GM20000 (cell line): ENCODE results near the gene PNP.

Experiments used
- DNase-seq: peaks from one replicate; pipeline ENCODE4 v3.0.0; 2012; ENCODE audit warnings: low spot score
- TF ChIP-seq, protein P1 (sequence below): IDR thresholded peaks from 2 replicates; pipeline ENCODE4 v1.5.1; 2012; ENCODE audit warnings: mild to moderate bottlenecking, control low read depth; ENCODE audit errors: extremely low read depth, missing control alignments

Gene PNP

DNA sequence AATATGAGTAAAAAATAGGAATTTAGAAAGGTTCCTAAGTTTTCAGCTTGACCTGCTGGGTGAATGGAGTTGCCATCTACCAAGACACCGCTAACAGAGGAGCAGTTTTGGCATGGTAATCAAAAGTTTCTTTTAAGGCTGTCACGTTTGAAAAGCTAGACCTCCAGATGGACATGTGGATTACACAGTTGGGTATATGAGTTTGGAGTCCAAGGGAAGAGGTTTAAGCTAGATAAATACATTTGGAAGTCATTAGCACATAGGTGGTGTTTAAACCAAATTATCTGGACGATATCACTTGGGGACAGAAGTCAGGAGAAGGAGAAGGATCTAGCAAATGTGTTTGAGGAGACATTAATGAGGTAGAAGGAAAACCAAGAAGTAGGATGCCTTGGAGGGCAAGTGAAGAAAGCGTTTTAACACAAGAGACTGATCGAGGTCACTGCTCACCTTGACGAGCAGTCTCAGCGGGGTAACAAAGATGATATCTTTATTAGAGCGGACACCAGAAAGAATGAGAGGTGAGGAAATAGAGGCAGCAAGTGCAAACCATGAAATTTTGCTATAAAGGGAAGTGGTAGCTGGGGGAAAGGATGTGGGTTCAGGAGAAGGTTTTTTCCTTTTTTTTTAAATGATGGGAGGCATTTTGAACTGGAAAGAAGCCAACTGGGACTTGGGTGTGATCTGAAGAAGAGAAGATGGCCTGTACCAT is 17.6 kb downstream of the PNP start:
- TF ChIP-seq, protein P1, sequence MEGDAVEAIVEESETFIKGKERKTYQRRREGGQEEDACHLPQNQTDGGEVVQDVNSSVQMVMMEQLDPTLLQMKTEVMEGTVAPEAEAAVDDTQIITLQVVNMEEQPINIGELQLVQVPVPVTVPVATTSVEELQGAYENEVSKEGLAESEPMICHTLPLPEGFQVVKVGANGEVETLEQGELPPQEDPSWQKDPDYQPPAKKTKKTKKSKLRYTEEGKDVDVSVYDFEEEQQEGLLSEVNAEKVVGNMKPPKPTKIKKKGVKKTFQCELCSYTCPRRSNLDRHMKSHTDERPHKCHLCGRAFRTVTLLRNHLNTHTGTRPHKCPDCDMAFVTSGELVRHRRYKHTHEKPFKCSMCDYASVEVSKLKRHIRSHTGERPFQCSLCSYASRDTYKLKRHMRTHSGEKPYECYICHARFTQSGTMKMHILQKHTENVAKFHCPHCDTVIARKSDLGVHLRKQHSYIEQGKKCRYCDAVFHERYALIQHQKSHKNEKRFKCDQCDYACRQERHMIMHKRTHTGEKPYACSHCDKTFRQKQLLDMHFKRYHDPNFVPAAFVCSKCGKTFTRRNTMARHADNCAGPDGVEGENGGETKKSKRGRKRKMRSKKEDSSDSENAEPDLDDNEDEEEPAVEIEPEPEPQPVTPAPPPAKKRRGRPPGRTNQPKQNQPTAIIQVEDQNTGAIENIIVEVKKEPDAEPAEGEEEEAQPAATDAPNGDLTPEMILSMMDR = no peak
- DNase-seq = no peak

DNA sequence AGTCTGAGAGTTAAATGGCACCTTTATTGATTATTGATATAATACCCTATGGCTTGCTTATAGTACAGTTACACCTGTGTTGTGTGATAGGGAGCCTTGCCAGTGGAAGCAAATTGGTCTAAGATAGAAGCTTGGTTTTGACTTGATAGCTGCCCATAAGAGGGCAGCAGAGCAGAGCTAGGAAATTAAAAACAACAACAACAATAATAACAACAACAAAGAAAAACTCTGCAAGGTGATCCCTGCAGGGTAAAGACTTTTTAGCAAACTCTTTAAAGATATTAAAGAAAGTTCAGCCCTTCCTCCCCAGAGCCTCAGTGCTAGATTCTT is 18.2 kb downstream of the PNP start:
- no peak for DNase-seq
- TF ChIP-seq, protein P1 = no peak

DNA sequence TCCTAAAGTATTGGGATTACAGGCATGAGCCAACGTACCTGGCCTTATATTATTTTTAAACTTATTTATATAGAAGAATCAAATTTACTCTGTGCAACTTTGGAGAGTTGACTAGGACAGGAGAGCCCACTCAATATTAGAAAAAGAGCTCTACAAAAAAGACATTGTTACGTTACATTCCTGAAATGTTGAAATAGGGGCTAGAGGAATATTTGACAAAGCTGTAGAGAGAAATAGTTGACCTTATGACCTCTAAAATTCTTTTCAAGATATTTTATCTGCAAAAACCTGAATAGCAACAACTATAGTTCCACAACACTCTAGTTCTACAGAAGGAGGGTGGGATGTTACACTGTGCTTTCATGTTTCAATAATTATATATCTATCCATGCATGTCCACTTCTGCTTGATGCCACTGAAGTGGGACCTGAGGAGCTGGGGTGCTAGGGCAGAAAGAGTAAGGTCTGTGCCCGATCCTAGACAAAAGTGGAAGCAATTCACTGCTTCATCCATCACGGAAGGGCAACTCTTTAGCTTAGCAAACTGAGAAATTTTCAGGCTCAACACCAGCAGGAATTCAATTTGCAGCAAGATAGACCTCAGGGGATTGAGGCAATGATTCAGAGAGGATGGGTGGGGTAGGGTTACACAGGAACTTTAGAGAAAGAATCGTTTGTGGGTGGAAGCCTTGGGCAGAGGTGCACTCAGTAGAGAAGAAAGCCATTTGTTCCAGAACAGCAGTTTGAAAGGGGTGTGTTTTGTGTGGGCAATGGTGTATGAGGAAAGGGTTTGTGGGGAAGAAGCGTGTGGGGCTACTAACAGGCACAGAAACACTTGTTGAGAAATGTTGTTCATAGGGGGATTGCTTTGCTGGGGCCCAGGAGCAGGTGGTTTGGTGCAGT is 20.1 kb downstream of the PNP start:
- peak; percentile 36 for DNase-seq
- TF ChIP-seq, protein P1 = no peak

DNA sequence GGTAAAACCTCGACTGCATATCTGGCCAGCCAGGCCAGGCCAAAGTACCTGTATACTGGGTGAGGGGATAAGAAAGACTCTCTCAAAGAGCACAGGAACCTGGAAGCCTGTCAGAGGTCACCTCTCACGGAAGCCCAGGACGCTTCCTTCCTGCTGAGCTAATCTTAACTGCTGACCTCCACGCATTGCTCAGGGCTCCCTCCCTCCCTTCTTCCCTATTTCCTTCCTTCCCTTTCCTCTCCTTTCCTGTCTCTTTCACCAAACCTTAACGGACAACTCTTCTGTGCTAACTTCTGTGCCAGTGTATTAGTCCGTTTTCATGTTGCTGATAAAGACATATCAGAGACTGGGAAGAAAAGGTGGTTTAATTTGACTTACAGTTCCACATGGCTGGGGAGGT is 21.4 kb downstream of the PNP start:
- no peak for DNase-seq
- TF ChIP-seq, protein P1 = no peak

DNA sequence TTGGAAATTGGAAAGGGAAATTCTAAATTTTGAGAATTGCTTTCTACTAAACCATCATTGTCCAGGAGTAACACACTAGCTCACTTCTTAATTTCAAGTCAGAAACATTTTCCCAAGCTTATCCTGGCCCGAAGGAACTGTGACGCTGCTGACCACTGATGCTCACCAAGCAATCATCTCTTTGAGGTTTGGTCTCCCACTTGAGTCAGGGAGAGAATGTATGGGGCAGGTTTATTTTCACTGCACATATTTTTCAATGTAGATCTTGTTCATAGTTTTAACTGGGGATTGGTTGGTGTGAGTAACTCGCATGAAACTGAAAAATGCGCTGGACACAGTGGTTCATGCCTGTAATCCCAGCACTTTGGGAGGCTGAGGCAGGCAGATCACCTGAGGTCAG is 23.3 kb downstream of the PNP start:
- TF ChIP-seq, protein P1 = no peak
- DNase-seq = no peak

DNA sequence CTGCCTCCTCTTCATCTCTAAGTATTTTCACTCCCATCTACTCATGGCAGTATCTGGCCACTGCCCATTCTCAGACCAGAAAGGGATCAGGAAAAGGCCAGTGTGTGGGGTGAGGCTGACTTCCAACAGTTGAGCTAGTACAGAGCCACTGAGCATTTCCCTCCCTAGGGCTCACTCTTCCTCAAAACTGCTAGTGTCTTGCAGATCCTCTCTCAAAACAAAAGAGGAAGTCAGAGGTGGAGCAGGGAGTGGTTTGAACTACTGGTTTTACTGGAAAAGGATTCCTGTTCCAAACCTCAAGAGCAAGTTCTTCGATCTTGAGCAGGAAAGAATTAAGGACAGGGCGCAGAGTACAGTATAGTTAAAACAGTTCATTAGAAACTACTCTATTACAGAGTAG is 24.4 kb downstream of the PNP start:
- DNase-seq = no peak
- TF ChIP-seq, protein P1 = no peak

DNA sequence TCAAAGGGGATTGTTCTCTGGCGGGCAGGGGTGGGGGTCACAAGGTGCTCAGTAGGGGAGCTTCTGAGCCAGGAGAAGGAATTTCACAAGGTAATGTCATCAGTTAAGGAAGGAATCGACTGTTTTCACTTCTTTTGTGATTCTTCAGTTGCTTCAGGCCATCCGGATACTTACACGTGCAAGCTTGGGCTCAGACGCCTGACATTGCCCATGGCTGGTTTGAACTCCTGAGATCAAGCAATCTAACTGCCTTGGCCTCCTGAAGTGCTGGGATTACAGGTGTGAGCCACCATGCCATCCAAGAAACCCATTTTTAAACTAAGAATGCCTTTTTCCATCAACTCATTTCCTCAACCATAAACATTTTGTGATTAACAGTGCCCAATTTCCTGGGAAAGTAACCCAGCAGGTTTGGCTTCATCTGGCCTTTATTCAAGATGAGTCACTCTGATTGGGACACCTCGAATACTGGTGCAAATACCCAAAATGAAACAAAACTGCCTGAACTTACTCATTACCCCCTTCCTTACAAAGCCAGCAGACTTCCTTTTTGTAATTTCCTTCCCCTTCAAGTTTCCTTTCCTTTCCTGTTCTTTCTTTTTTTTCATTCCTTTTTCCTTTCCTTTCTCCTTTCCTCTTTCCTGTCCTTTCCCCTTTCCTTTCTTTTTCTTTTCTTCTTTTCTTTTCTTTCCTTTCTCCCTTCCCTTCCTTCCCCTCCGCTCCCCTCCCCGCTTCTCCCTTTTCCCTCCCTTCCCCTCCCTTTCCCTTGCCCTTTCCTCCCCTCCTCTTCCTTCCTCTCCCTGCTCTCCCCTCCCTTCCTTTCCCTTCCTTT is 25.9 kb downstream of the PNP start:
- TF ChIP-seq, protein P1 = no peak
- DNase-seq = no peak
